Activated CD8-positive, alpha-beta memory T cell treated with anti-CD3 and anti-CD28 coated beads, Interleukin-2, amount 50 U/mL, for 1 hour (primary cell): ENCODE measurements around the gene ZNF319.

Experiments
- DNase-seq: peaks from one replicate; pipeline ENCODE4 v3.0.0-alpha.2; 2020; ENCODE audit errors: extremely low read depth

The ZNF319 gene

DNA sequence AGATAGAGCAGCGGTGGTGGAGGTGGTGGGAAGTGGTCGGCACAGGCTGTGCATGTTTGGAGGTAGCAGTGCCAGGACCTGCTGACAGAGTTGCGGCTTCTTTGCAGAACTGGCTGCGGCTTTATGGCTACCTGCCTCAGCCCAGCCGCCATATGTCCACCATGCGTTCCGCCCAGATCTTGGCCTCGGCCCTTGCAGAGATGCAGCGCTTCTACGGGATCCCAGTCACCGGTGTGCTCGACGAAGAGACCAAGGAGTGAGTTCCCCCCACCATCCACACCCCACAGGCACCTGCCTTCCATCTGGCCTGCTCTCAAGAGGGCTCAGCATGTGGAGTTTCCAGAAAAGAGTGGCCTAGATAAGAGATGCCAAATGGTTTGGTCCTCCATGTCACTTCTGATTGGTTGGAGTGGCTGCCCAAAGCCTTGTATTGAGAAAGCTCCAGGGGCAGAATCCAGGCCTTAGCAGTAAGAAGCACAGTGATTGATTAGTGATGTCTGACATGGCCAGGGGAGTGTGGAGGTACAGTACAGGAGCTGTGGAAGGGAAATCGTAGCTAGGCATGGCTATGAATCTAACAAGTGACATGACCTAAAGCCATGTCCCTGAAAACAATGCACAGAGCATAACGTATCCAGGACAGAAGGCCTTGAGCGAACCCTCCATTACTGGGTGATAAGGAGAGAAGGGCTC, 37.0 kb upstream of the ZNF319 start:
- DNase-seq, result no peak

GRCh38 chr16:58036943-58037342, 36.5 kb upstream of the ZNF319 start:
- DNase-seq, result no peak

- DNase-seq, result no peak
Observed at GRCh38 chr16:58035356-58036170, 35.1 kb upstream of the ZNF319 start.

DNA sequence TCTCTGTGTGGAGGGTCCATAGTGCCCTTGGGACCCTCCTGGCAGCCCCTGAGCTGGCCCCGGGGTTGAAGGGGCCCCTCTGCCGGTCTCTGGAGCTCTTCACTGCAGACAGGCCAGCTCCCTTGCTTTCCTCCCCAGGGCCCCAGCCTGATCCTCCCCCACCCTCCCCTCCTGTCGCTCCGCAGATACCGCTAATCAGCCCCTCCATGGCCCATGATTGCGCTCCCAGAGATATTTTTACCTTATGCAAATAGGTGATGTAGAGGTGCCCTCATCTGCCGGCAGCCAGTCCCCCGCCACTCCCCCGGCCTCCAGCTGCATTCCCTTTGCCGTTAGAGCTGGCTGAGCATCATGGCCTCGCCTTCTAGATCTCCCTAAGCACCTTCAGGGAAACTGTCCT, 34.3 kb upstream of the ZNF319 start:
- no peak for DNase-seq

DNA sequence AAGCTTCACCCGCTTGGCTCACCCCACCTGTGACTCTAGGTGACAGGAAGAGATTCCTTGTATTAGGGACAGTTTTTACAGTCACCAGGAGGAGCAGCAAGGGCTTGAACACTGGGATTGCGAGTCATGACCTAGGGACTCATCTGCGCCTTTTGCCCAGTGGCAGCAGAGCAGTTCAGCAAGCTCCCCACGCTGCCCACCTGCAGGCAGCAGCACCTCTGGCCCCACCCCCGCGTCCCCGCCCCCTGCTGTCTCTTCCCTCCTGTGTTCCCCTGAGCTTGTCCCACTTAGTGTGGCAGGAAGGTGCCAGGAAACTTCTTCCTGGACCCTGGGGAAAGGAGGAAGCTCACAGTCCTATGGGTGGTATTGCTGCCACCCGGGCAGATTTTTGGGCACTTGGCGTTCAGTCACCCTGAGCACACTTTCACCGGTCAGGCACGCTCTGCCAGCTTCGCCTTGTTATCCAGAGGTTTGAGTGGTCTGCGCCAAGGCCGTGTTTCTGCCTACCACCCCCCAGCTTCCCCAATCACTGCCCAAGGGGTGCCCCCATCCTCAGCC, 33.7 kb upstream of the ZNF319 start:
- DNase-seq, result no peak

DNA sequence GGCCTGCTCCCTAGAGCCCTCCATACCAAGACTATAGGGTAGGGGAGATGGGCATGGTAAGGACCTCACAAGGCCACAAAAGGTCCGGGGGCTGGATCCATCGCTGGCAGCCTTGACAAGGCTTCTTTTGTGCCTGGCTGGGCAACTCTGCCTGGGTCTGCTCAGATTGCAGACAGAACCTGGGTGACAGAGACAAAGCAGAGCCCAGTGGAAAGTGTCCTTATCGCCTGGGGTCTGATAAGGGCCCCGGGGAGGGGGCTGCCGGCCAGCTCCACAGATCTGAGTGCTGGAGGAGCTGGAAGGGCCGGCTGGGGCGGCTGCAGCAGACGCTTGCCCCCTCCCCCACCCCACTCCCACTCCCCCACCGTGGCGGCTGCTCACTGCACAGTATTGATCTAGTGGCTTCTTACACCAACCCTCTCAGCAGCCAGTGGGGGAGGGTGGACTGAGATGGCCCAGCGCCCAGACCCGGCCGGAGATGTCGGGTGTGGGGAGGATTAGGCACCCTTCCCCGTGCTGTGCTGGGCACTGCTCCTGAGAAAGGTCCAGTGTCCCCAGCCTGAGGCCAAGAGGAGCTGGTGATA, 32.3 kb upstream of the ZNF319 start:
- no peak for DNase-seq

GRCh38 chr16:58031016-58031800, 30.7 kb upstream of the ZNF319 start:
- no peak for DNase-seq

GRCh38 chr16:58030136-58030840, 29.8 kb upstream of the ZNF319 start:
- DNase-seq, result no peak

GRCh38 chr16:58029410-58029809, 28.9 kb upstream of the ZNF319 start:
- DNase-seq, result no peak

DNA sequence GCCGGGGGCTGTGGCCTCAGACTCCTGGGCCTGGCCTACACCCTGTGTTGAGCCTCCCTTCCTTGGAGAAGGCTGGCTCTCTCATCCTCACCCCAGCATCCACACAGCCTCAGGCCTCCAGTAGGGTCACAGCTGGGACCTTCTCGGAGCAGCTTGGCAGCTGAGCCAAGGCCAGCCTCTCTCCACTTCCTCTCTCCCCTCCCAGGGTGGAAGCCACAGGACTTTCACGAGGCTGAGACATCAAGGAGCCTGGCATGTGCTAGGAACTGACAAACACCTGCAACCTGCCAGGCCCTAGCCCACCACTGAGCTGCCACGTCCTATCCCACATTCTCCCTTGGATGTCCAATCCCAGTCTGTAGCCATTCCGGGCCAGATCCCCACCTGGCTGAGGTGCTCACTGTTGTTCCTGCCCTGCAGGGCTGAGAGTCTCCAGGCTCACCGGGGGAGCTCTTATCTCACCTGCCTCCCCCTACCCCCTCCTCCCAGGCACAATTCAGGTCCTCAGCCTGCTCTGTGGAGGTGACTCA, 28.1 kb upstream of the ZNF319 start:
- no peak for DNase-seq

GRCh38 chr16:58027916-58028455, 27.5 kb upstream of the ZNF319 start:
- DNase-seq, result no peak

- DNase-seq, result no peak
Observed at GRCh38 chr16:58027161-58027915, 26.9 kb upstream of the ZNF319 start.

- no peak for DNase-seq
Observed at GRCh38 chr16:58026705-58027160, 26.3 kb upstream of the ZNF319 start.

GRCh38 chr16:58026139-58026704, 25.8 kb upstream of the ZNF319 start:
- no peak for DNase-seq

GRCh38 chr16:58025351-58026138, 25.1 kb upstream of the ZNF319 start, which contains the start of gene MMP15:
MMP15 (plus strand) TSS chr16:58025754; CDS start chr16:58026351, 597 bp downstream.
- DNase-seq, result no peak

- DNase-seq, result no peak
Observed at GRCh38 chr16:58024486-58025350, 24.2 kb upstream of the ZNF319 start.

DNA sequence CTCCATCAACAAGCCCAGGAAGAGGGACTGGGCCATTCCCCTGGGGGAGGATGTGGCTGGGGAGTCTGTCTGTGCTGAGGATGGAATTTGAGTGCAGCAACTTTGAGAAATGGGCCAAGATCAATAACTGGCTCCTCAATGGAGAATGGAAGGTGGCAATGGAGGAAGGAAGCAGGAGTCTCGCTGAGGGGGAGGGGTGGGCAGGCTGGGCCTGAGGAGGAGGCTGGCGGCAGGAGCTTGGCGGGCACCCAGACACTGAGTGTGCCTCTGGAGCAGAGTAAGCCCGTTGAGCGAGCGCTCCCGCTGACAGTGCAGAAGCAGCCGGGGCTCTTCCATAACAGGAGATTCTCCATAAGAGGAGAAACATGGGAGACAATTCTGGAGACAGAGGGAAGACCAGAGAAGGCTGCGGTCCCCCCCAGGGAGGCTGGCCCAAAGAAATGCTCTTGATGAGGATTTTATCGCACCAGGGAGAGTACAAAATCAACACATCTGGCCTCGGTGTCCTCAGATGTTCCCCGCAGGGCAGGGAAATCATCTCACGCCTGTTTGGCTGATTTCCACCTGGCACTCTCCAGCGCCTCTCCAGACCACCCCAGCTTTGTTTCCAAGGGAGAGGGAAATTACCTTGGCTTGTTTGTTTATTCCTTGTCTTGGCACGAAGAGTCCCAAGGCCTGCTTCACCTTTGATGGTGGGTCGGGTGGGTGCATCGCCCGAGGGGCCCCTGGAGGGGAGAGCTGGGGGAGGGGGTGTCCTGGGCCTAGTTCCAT, 22.3 kb upstream of the ZNF319 start:
- DNase-seq, result no peak
